HCT116 (cell line): ENCODE data around the gene ABCC5. TPM values are rescaled to one million over a fixed set of nuclear protein-coding genes. Genes with fewer than 3 reads are reported as not detected.

Experiments
- ATAC-seq: fragments of 200-7000 bp; cut with Tn5 transposase; 2 replicates; pipeline ENCODE4 v1.9.1; 2020; ENCODE audit warnings: mild to moderate bottlenecking, moderate library complexity
- BruUV-seq: library from RNA; stranded (reverse); fragments of 400-500 nt; replicated peaks from 2 replicates; lab custom pipeline; 2021; lab: Mats Ljungman, UMichigan
- CTCF ChIA-PET: fragments of 300-600 bp; sonication (Branson Sonifier 250); formaldehyde crosslinking; loops from one replicate; lab custom pipeline; 2021; ENCODE audit warnings: antibody characterized with exemption; lab: Charles Lee
- POLR2A ChIA-PET: fragments of 300-600, 350-600 bp; sonication (Branson Sonifier 250); formaldehyde crosslinking; loops from one replicate; lab custom pipeline; 2021; ENCODE audit warnings: antibody characterized with exemption; lab: Charles Lee
- RAD21 ChIA-PET, 2 experiments: fragments of 300-600 bp; sonication (Branson Sonifier 250); formaldehyde crosslinking; loops; one replicate each; lab custom pipeline; 2023; ENCODE audit warnings: low total read pairs in 2 of 2; ENCODE audit not compliant: uncharacterized antibody in 2 of 2, unreplicated experiment in 2 of 2, low non-redundant PET in 1 of 2; lab: Charles Lee
- DNase-seq: peaks from one replicate; pipeline ENCODE4 v3.0.0-alpha.2; 2010; ENCODE audit warnings: low read depth, low spot score
- H2AFZ ChIP-seq: fragments of 200-600 bp; shearing (Covaris generic), sonication (generic); 2 replicates; pipeline ENCODE4 v1.6.1; 2017; ENCODE audit warnings: low read depth, mixed run types, mixed read lengths, antibody characterized with exemption, low read length; ENCODE audit not compliant: poor library complexity, severe bottlenecking
- H3K27ac ChIP-seq: 2 replicates; pipeline ENCODE4 v1.5.1; 2012; ENCODE audit warnings: low read depth, low read length
- H3K27me3 ChIP-seq: fragments of 200-600 bp; sonication (generic); 2 replicates; pipeline ENCODE4 v1.6.1; 2016; ENCODE audit warnings: mixed run types, low read length, mixed read lengths; ENCODE audit not compliant: insufficient read depth
- H3K36me3 ChIP-seq, 2 experiments: fragments of 200-500 bp in 1 of 2; fragments of 200-600 bp in 1 of 2; sonication (Bioruptor generic) in 1 of 2; sonication (generic) in 1 of 2; 2 replicates each; pipeline versions ENCODE4 v1.5.1 to v1.6.1; 2014 to 2016; ENCODE audit warnings: low read length in 2 of 2, inconsistent platforms in 1 of 2, mixed read lengths in 1 of 2, mixed run types in 1 of 2; ENCODE audit not compliant: insufficient read depth in 2 of 2, control insufficient read depth in 1 of 2
- H3K4me1 ChIP-seq, 2 experiments: fragments of 200-600 bp in 1 of 2; sonication (generic) in 1 of 2; 2 replicates each; pipeline versions ENCODE4 v1.5.1 to v1.6.1; 2012 to 2017; ENCODE audit warnings: low read length in 2 of 2, inconsistent platforms in 1 of 2, mild to moderate bottlenecking in 1 of 2, mixed read lengths in 1 of 2, mixed run types in 1 of 2, moderate library complexity in 1 of 2; ENCODE audit not compliant: insufficient read depth in 2 of 2, control insufficient read depth in 1 of 2
- H3K4me2 ChIP-seq: fragments of 200-600 bp; sonication (generic); 2 replicates; pipeline ENCODE4 v1.6.1; 2017; ENCODE audit warnings: mixed run types, low read length, mixed read lengths
- H3K4me3 ChIP-seq, 2 experiments: fragments of 200-600 bp in 1 of 2; sonication (generic) in 1 of 2; replicated peaks in 1 of 2; 2 replicates each; pipeline ENCODE4 v1.5.1; 2011 to 2016; ENCODE audit warnings: low read length in 2 of 2, control low read depth in 1 of 2, low read depth in 1 of 2, mild to moderate bottlenecking in 1 of 2, mixed read lengths in 1 of 2, mixed run types in 1 of 2
- H3K79me2 ChIP-seq: fragments of 200-600 bp; sonication (generic); 2 replicates; pipeline ENCODE4 v1.6.1; 2017; ENCODE audit warnings: mild to moderate bottlenecking, mixed run types, low read length, moderate library complexity, mixed read lengths; ENCODE audit not compliant: insufficient read depth
- H3K9ac ChIP-seq: fragments of 200-600 bp; sonication (generic); 2 replicates; pipeline ENCODE4 v1.6.1; 2016; ENCODE audit warnings: low read length, mixed read lengths
- H3K9me2 ChIP-seq: fragments of 200-600 bp; sonication (generic), shearing (Covaris generic); 2 replicates; pipeline ENCODE4 v1.6.1; 2017; ENCODE audit warnings: mixed run types, mild to moderate bottlenecking, moderate library complexity; ENCODE audit not compliant: insufficient read depth
- H3K9me3 ChIP-seq, 2 experiments: fragments of 200-500 bp in 1 of 2; fragments of 200-600 bp in 1 of 2; sonication (Bioruptor generic) in 1 of 2; sonication (generic) in 1 of 2; 2 replicates each; pipeline ENCODE4 v1.6.1; 2014 to 2017; ENCODE audit warnings: low read length in 2 of 2, mixed read lengths in 2 of 2, inconsistent platforms in 1 of 2, low read depth in 1 of 2, mild to moderate bottlenecking in 1 of 2, mixed run types in 1 of 2, moderate library complexity in 1 of 2; ENCODE audit not compliant: control insufficient read depth in 1 of 2, insufficient read depth in 1 of 2
- H4K20me1 ChIP-seq: fragments of 200-600 bp; sonication (generic), shearing (Covaris generic); 2 replicates; pipeline ENCODE4 v1.6.1; 2017; ENCODE audit warnings: mixed run types, mild to moderate bottlenecking, moderate library complexity; ENCODE audit not compliant: insufficient read depth
- ATF3 ChIP-seq: IDR thresholded peaks from 2 replicates; pipeline ENCODE4 v1.6.1; 2012
- CBX3 ChIP-seq: IDR thresholded peaks from 2 replicates; pipeline ENCODE4 v1.6.1; 2012; ENCODE audit warnings: low read depth
- CEBPB ChIP-seq: IDR thresholded peaks from 2 replicates; pipeline ENCODE4 v1.6.1; 2012; ENCODE audit warnings: low read depth
- CTCF ChIP-seq, 3 experiments: fragments of 200-600 bp in 1 of 3; sonication (generic) in 1 of 3; IDR thresholded peaks in 2 of 3; conservative IDR thresholded peaks in 1 of 3; 2 replicates each; pipeline ENCODE4 v1.5.1; 2012 to 2017; ENCODE audit warnings: low read depth in 2 of 3, low read length in 2 of 3, antibody characterized with exemption in 1 of 3, borderline replicate concordance in 1 of 3, control low read depth in 1 of 3, mild to moderate bottlenecking in 1 of 3, mixed read lengths in 1 of 3, mixed run types in 1 of 3, moderate library complexity in 1 of 3; ENCODE audit not compliant: insufficient read depth in 1 of 3
- ELF1 ChIP-seq: IDR thresholded peaks from 2 replicates; pipeline ENCODE4 v1.6.1; 2012; ENCODE audit warnings: low read depth, borderline replicate concordance
- EZH2 ChIP-seq: fragments of 200-600 bp; sonication (generic); IDR thresholded peaks from 2 replicates; pipeline ENCODE4 v1.6.1; 2017; ENCODE audit warnings: antibody characterized with exemption, mixed run types
- EZH2phosphoT487 ChIP-seq: fragments of 200-600 bp; IDR thresholded peaks from 2 replicates; pipeline ENCODE4 v1.6.1; 2018; ENCODE audit warnings: antibody characterized with exemption, borderline replicate concordance
- JUND ChIP-seq: IDR thresholded peaks from 2 replicates; pipeline ENCODE4 v1.6.1; 2012
- MAX ChIP-seq: IDR thresholded peaks from 2 replicates; pipeline ENCODE4 v1.6.1; 2012
- RAD21 ChIP-seq: IDR thresholded peaks from 2 replicates; pipeline ENCODE4 v1.6.1; 2012; ENCODE audit warnings: low read depth, mild to moderate bottlenecking
- REST ChIP-seq: IDR thresholded peaks from 2 replicates; pipeline ENCODE4 v1.6.1; 2012; ENCODE audit warnings: low read depth
- SRF ChIP-seq: IDR thresholded peaks from 2 replicates; pipeline ENCODE4 v1.6.1; 2012; ENCODE audit warnings: low read depth
- YY1 ChIP-seq: IDR thresholded peaks from 2 replicates; pipeline ENCODE4 v1.6.1; 2011; ENCODE audit warnings: low read length, low read depth, moderate library complexity, mild to moderate bottlenecking; ENCODE audit not compliant: insufficient replicate concordance; ENCODE audit errors: extremely low read depth
- intact Hi-C: fragments of 100-400 bp; cut with micrococcal nuclease; formaldehyde crosslinking; loops from 2 replicates; pipeline ENCODE4 v1.10.0; 2022
- total RNA-seq: library from RNA; stranded (reverse); gene quantifications from one replicate; pipeline ENCODE4 v1.2.1, GENCODE V29; 2021; ENCODE audit not compliant: unreplicated experiment

Gene ABCC5
- total RNA-seq, 1 experiment from 2014 or later = 16.9 TPM

- TF ChIP-seq CTCF (IDR thresholded peaks at IDR 0.05 in 2 of 3, conservative IDR thresholded peaks at IDR 0.05 in 1 of 3; ENCODE audit: borderline replicate concordance in 1 of 3, insufficient read depth in 1 of 3, low read depth in 2 of 3, low read length in 2 of 3) (no peak), EZH2 (no peak)
Observed at GRCh38 chr3:184052767-184053166, 35.1 kb upstream of the ABCC5 start, which contains the start of gene HTR3C (continued).

- Histone ChIP-seq H3K9me2 (no peaks in the 10 kb centered on the region), H3K79me2 (no peaks in the 10 kb centered on the region), H3K4me3 (no peak overlapping the region), H3K27me3 (no peaks in the 10 kb centered on the region), H3K4me1 (no peaks in the 10 kb centered on the region), H4K20me1 (no peaks in the 10 kb centered on the region), H3K9ac (no peak overlapping the region), H3K4me2 (no peak overlapping the region), H3K9me3 (no peaks in the 10 kb centered on the region), H3K36me3 (no peaks in the 10 kb centered on the region), H3K27ac (no peak overlapping the region), H2AFZ (no peak overlapping the region)
- POLR2A ChIA-PET = interaction anchor here (0.7 to 1.0 kb wide), 2 partner anchors 30 to 32 kb away, joined by 3 read pairs; partner anchors contain the start of gene ABCC5
- intact Hi-C loops = no loop called here
- ATAC-seq (no peak), DNase-seq (no peak)
- BruUV-seq = no TSS peak
- RAD21 ChIA-PET = no interaction called here
- CTCF ChIA-PET = no interaction called here
- no peak for TF ChIP-seq YY1
- TF ChIP-seq ELF1 = no peak
- TF ChIP-seq REST = no peak
- no peak for TF ChIP-seq EZH2phosphoT487
- TF ChIP-seq ATF3 = no peak
- no peak for TF ChIP-seq RAD21
- no peak for TF ChIP-seq CBX3
- no peak for TF ChIP-seq MAX
- TF ChIP-seq CEBPB = no peak
- no peak for TF ChIP-seq CTCF (IDR thresholded peaks at IDR 0.05 in 2 of 3, conservative IDR thresholded peaks at IDR 0.05 in 1 of 3; ENCODE audit: borderline replicate concordance in 1 of 3, insufficient read depth in 1 of 3, low read depth in 2 of 3, low read length in 2 of 3)
- TF ChIP-seq JUND = no peak
- TF ChIP-seq SRF = no peak
Observed at GRCh38 chr3:184050217-184050847, 32.6 kb upstream of the ABCC5 start.
